ENCODE measurements around the gene TES.

TES gene

GRCh38 chr7:116209561-116210070, 723 bp upstream of the TES start:
- no peak overlapping the region for H3K4me3 ChIP-seq (ENCODE audit: low read length)
- no peak for TF ChIP-seq ZNF274 (IDR thresholded peaks at IDR 0.05; ENCODE audit: low read depth, low read length)

GRCh38 chr7:116211006-116211912, 920 bp downstream of the TES start:
- H3K4me3 ChIP-seq (ENCODE audit: low read length): peak overlapping the region; percentile 84
- no peak for TF ChIP-seq ZNF274 (IDR thresholded peaks at IDR 0.05; ENCODE audit: low read depth, low read length)

DNA sequence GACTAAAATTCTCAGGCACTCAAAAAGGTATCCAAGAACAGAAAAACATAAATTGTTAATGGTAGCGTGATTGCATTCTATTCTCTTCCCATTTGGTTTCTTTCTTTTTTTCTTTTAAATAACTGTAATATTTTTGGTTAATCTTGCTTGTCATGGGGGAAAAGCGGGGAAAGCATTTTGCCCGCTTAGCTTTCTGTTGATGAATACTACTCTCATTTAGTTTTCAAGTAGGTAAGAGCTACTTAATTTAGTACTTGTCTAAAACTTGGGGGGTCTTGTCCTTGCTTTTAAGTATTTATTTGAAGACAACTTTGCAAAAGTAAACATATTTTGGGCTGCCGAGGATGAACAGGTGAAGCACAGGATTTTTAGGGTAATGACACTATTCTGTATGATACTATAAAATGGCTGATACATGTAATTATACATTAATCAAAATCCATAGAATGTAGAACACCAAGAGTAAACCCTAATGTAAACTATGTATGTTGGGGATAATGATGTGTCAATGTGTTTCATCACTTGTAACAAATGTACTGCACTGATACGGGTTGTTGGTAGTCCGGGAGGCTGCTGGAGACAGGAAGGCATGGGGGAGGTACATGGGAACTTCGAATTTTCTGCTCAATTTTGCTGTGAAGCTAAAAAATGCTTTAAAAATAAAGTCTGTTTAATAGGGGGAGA, 1.7 kb downstream of the TES start:
- peak overlapping the region; percentile 84 for H3K4me3 ChIP-seq (ENCODE audit: low read length)

DNA sequence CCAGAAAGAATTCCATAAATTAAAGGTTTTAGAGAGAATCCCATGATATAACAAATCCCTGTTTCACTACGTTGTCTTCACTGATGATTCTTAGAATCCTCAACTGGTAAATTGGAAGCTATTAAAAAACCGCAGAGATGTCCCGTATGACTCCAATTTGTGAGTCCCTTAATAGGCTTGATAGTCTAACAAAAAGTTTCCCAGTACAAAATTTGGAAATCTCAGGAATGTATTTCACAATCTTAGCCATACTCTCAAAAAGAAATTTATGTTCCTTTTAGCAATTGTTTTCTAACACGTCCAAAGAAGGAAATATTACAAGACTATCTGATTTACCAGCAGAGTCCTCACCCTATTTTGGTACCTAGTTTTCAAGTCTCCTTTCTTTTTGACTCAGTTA, 2.5 kb downstream of the TES start:
- peak overlapping the region; percentile 84; the same call in 1 of the 2 replicates for H3K4me3 ChIP-seq (ENCODE audit: low read length)
- no peak for TF ChIP-seq ZNF274 (IDR thresholded peaks at IDR 0.05; ENCODE audit: low read depth, low read length)

More for the DNA sequence above, 1.7 kb downstream of the TES start:
- no peak for TF ChIP-seq ZNF274 (IDR thresholded peaks at IDR 0.05; ENCODE audit: low read depth, low read length)

- no peak for TF ChIP-seq ZNF274 (IDR thresholded peaks at IDR 0.05; ENCODE audit: low read depth, low read length)
- no peak overlapping the region; the same call in 1 of the 2 replicates for H3K4me3 ChIP-seq (ENCODE audit: low read length)
These were observed 3.2 kb downstream of the TES start for GRCh38 chr7:116213361-116214130.

DNA sequence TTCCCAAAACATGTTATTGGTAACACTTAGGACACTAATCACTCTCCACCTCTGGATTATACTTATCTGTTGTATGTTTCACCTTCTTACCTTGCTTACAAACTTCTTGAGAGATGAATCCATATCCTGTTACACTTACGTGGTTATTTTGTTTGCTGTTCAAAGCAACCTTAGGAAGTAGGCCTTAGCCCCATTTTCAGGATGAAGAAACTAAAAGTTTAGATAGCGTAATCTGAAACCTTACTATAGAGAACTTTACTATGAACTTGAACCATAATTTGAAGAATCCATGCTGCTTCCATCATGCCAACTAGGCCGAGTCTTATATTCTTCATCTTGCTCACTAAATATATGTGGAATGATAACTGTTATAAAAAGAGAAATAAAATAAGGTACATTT, 4.6 kb downstream of the TES start:
- H3K4me3 ChIP-seq (ENCODE audit: low read length): no peak overlapping the region
- TF ChIP-seq ZNF274 (IDR thresholded peaks at IDR 0.05; ENCODE audit: low read depth, low read length): no peak

GRCh38 chr7:116215551-116215950, 5.2 kb downstream of the TES start:
- TF ChIP-seq ZNF274 (IDR thresholded peaks at IDR 0.05; ENCODE audit: low read depth, low read length): no peak
- H3K4me3 ChIP-seq (ENCODE audit: low read length): no peak overlapping the region

GRCh38 chr7:116216956-116217571, 6.7 kb downstream of the TES start:
- no peak overlapping the region for H3K4me3 ChIP-seq (ENCODE audit: low read length)
- TF ChIP-seq ZNF274 (IDR thresholded peaks at IDR 0.05; ENCODE audit: low read depth, low read length): no peak

DNA sequence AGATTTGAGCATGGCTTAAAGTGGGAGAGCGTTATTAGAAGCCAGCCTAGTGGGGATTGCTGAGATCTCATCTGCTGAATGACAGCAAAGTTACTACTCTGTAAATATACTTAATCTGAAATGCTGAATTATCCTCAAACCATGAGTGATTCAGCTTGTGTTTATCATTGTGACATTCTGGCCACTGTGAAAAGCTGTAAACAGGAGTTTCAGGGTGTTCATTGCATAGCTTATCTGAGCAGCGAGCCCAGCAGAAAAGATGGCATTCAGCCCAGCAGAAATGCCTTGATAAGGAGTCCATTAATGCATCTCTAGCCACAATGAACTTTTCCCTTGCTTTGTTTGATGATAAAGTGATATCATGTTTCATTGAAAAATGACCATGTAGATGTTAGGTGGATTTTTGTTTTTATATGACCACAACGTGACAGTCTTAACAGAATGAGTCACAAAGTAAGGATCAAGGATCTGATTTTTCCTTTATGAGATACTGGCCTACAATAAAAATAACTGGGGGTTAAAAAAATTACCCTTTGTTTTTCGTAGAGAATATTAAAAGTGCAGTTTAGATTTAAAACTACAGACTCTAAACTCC, 7.8 kb downstream of the TES start:
- TF ChIP-seq ZNF274 (IDR thresholded peaks at IDR 0.05; ENCODE audit: low read depth, low read length): no peak
- no peak overlapping the region for H3K4me3 ChIP-seq (ENCODE audit: low read length)

DNA sequence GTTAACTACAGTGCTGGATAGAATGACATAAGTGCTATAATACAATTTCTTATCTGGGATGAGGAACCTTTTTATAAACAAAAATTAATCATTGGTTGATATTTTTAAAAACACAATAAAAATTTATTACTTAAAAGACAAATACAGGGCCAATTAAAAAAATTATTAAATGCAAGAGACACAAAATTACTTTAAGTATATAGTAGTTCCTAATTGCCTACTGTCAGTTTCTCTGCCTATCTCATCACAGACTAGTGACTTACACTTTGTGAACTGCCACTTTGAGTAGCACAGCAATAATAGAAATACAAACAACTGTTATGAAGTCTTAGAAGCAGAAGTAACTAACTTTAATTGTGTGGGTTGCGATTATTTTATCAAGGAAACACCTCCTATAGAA, 8.4 kb downstream of the TES start:
- TF ChIP-seq ZNF274 (IDR thresholded peaks at IDR 0.05; ENCODE audit: low read depth, low read length): no peak
- no peak overlapping the region for H3K4me3 ChIP-seq (ENCODE audit: low read length)

- no peak for TF ChIP-seq ZNF274 (IDR thresholded peaks at IDR 0.05; ENCODE audit: low read depth, low read length)
- H3K4me3 ChIP-seq (ENCODE audit: low read length): no peak overlapping the region
These were observed 8.9 kb downstream of the TES start for GRCh38 chr7:116219288-116219687.

GRCh38 chr7:116219834-116220233, 9.5 kb downstream of the TES start:
- H3K4me3 ChIP-seq (ENCODE audit: low read length): no peak overlapping the region
- no peak for TF ChIP-seq ZNF274 (IDR thresholded peaks at IDR 0.05; ENCODE audit: low read depth, low read length)

GRCh38 chr7:116222501-116222900, 12.2 kb downstream of the TES start:
- H3K4me3 ChIP-seq (ENCODE audit: low read length): no peak overlapping the region

More at GRCh38 chr7:116222501-116222900, 12.2 kb downstream of the TES start:
- no peak for TF ChIP-seq ZNF274 (IDR thresholded peaks at IDR 0.05; ENCODE audit: low read depth, low read length)
